NCI-H1092 (cell line): ENCODE results near the gene GNAL.

Experiments used
- DNase-seq: peaks from one replicate; lab custom pipeline; 2025; lab: John Stamatoyannopoulos, UW

Gene GNAL

DNA sequence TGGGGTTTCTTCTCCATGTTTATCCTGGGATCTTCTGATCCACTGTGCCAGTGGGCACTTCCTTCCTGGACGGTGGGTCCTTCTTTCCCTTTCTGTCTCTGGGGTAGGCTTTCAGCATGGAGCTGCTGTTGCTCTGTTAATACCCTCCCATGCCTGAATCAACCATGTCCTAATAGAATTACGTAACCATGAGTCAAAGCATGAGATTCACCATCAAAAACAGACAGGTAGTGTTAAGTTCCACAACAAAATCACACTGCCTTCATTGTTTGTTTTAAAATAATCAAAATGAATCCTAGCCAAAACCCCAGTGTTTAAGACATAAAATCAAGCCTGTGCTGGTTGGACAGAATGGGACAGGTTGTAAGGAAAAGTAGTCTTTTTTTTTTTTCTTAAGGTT, 37.5 kb downstream of the GNAL start:
- no peak for DNase-seq

- DNase-seq: no peak
Measured at GRCh38 chr18:11728249-11728648, 39.2 kb downstream of the GNAL start.

DNA sequence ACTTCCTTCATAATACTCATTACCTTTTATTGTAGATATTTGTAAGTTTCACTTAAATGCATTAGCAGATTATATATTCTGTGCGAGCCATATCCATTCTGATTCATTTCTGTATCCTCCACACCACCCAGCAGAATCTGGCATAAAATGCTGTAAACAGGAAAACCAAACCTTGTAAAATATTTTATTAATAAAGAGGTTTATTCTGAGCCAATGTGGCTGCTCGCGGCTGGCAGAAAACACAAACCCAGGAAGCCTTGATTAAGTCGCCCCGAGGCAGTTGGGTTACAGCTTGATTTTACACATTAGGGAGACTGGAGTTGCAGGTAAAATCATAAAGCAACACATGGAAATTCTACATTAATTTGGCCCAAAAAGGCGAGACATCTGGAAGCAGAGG, 40.5 kb downstream of the GNAL start:
- DNase-seq: no peak

- DNase-seq: peak; percentile 1
Measured at GRCh38 chr18:11733031-11733430, 44.0 kb downstream of the GNAL start.

DNA sequence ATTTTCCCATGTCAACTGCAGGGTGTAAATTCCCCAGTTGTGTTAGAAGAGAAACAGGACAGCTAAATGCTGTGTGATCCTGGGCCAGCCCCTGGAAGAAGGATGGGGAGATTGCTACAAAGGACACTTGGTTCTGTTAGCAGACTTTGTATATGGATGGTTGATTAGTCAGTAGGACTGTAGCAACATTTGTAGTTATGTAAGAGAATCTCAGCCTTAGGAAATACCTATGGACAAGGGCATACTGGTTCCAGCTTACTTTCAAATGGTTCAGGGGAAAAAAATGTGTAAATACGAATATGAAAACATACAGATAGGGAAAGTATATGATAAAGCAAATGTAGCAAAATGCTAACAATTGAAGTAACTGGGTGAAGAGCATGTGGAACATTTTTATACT, 47.6 kb downstream of the GNAL start:
- no peak for DNase-seq

GRCh38 chr18:11739893-11740292, 50.8 kb downstream of the GNAL start:
- DNase-seq: no peak

DNA sequence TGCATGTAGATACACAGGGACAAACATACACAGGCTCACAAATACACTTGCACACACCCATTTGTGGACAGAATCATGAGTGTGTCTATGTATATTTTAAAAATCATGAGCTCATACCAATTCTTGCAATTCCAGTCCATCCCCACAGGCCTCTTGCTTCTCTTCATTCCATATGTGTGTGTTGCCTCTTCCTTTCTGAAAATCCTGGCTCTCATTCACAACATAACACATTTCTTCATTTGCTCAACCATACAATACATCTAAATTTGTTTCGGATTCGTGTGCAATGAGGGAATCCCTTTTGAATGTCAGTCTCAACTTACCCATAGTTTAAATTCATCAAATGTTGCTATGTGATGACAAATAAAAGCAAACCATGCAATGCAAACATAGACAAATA, 51.4 kb downstream of the GNAL start:
- DNase-seq: no peak

- no peak for DNase-seq
Measured at GRCh38 chr18:11741505-11742145, 52.6 kb downstream of the GNAL start.

GRCh38 chr18:11745521-11745920, 56.5 kb downstream of the GNAL start:
- DNase-seq: no peak

- no peak for DNase-seq
Measured at GRCh38 chr18:11747286-11747685, 58.2 kb downstream of the GNAL start.

GRCh38 chr18:11747731-11748130, 58.7 kb downstream of the GNAL start:
- no peak for DNase-seq

DNA sequence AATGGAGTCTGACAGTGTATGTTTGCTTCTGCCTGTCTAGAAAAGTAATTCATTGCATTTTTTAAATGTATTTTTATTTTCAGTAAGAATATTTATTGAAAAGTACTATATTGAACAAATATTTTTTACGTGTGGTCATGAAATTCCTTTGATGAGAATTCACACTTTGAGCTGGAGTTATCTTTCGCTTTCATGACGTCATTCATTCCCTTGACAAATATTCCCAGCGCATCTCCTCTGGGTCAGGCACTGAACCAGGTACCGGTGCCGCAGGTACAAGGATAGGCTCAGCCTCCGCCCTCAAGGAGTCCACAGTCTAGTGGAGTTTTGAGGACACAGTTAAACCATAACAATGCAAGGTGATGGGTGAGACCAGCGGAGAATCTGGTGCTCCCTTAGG, 60.2 kb downstream of the GNAL start:
- DNase-seq: no peak

DNA sequence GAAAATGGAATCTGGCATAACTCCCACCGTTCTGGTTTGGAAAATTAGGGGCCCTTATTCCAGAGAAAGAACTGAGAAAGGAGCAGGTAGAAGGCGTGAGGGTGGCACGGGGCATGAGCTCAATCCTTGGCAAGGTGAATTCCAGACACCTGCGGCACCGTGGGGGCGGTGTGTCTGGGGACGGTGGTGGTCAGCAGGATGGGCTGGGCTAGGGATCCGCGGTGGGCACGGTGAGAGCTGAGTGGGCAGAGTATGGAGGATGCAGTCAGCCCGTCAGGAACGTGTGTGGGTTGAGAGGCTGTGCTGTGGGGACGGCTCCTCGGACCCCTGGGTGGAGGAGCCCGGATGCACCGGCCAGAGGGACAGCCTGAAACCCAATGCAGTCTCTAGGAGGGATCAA, 61.1 kb downstream of the GNAL start:
- no peak for DNase-seq

GRCh38 chr18:11750581-11751310, 61.7 kb downstream of the GNAL start:
- DNase-seq: no peak

- DNase-seq: no peak
Measured at GRCh38 chr18:11751341-11752115, 62.5 kb downstream of the GNAL start.

DNA sequence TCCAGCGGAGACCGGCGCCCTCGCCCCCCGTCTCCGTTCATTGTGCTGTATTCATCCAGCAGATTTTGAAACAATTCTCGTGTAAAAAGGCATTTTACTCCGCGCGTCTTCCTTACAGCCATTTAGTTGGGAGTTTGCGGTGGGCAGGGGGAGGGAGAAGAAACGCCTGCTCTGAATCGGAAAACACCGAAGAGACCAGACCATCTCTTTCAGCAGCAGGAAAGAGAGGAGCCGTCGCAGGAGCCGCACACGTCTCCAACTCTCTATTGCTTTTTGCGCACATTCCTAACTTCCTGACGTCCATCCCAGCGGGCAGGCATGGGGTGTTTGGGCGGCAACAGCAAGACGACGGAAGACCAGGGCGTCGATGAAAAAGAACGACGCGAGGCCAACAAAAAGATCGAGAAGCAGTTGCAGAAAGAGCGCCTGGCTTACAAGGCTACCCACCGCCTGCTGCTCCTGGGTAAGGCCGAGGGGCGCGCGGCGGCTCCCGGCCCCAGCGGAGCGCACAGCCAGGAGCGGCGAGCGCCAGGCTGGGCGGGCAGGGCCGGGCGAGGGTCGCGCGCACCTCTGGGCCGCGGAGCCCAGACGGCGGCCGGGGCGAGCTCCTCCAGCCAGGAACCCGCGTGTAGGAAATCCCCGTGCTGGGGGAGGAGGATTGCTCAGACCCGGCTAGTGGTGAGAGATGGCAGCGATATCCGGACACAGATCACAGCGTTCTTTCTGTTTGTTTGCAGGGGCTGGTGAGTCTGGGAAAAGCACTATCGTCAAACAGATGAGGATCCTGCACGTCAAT, 63.2 kb downstream of the GNAL start:
- DNase-seq: no peak

DNA sequence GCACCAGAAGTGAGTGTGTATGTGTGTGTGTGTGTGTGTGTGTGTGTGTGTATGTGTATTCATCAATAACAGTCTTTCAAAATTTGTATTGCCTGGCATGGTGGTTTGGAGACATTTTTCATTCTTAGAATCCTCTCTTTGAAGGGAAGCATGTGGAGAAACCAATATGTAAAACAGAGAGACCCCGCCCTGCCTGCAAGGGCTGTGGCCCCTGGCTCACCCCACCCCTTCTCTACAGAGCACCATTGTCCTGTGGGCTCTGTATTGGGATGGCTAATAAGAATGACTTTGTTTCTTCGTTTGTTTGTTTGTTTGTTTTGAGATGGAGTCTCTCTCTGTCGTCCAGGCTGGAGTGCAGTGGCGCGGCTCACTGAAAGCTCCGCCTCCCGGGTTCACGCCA, 65.9 kb downstream of the GNAL start:
- no peak for DNase-seq

DNA sequence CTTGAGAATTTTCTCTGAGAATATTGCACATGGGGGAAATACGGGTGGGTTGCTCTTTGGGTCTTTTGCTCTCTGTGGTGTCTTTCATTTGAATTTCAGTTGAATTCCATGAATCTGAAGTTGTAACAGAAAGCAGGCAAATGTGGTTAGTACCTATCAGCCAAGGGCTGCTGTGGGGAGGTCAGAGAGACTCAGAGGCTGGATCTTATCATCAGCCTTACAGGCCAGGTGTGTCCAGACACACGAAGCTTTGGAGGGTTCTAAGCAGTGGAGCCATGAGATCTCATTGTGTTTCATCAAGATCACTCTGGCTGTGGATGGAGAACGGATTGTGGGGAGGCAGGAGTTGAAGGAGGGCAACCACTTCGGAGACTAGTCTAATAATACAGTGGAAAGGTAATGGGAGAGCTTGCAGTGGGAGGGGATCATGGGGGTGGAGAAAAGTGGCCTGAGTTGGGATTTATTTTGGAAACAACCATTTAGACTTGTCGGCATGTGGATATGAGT, 68.1 kb downstream of the GNAL start:
- DNase-seq: no peak

DNA sequence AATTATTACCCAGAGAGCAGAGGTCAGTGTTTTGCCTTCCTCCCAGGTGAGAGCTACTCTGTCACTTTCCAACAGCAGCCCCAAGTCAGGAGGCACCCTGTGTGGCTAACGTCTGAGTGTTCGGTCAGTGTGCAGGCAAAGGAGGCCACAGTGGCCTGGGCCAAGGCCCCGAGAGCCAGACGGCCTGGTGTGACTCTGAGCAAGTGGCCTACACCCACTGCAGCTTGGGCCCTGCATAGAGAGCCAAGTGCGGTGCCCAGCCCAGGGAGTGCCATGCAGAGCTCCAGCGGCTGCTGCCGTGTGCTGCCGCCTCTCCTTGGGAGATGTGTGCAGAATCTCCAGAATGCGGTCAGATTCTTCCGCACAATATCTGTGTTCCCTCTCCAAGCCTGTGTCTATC, 70.4 kb downstream of the GNAL start:
- DNase-seq: no peak

DNA sequence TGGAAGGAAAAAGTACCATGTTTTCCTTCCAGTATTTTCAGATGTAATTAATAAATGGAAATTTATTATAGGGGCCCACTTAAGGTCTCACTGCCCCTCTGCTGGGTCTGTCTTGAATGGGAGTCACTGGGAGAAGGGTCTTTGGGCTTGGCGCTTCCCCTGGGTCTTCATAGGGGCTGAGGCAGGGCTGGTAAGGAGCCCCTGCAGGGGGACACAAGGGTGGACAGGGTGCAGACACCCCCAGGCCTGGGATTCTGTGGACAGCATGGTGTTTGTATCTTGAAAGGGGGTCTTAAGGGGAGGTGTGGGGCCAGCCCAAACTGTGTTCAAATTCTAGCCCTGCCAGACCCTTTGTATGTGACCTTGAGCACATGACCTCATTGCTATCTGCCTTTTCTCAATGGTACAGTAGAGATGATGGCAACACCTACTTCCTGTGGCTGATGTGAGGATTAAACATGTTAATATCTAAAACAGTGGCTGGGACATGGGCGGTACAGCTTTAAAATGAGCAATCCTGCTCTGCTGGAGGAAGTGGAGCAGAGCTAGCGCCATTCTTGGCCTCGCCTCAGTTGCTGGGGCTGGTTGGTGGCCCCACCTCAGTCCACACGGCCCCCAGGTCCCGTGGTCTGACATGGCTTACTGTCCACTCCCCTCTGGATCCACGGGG, 71.6 kb downstream of the GNAL start:
- no peak for DNase-seq

GRCh38 chr18:11761553-11761952, 72.5 kb downstream of the GNAL start:
- DNase-seq: no peak

GRCh38 chr18:11762429-11762828, 73.4 kb downstream of the GNAL start:
- no peak for DNase-seq
